Mucosa of descending colon (tissue), 3 donors: ENCODE data around the gene SMDT1. TPM values are rescaled to one million over a fixed set of nuclear protein-coding genes. Genes with fewer than 3 reads are reported as not detected.
"Not testable (repeated sequence)": the region's sequence is repeated elsewhere in the genome, so short reads cannot be mapped to it uniquely, and the experiment has no call there.

Experiments
- ATAC-seq: fragments of 200-7000 bp; cut with Tn5 transposase; one replicate; pipeline ENCODE4 v1.9.1; 2020; ENCODE audit warnings: mild to moderate bottlenecking, moderate library complexity
- DNase-seq, 3 donors: peaks; one replicate each; pipeline ENCODE4 v3.0.0-alpha.2; 2020
- H3K36me3 ChIP-seq: fragments of 200-600 bp; one replicate; pipeline ENCODE4 v1.8.0; 2021; ENCODE audit warnings: low read depth, mild to moderate bottlenecking
- H3K4me1 ChIP-seq: fragments of 200-600 bp; one replicate; pipeline ENCODE4 v1.8.0; 2021; ENCODE audit warnings: low read depth, mild to moderate bottlenecking
- H3K4me3 ChIP-seq: fragments of 200-600 bp; one replicate; pipeline ENCODE4 v1.8.0; 2021; ENCODE audit warnings: mild to moderate bottlenecking
- H3K9me3 ChIP-seq: fragments of 200-600 bp; one replicate; pipeline ENCODE4 v1.8.0; 2021; ENCODE audit warnings: mild to moderate bottlenecking
- CTCF ChIP-seq: fragments of 200-600 bp; IDR thresholded peaks from one replicate; pipeline ENCODE4 v1.8.0; 2022; ENCODE audit warnings: antibody characterized with exemption, mild to moderate bottlenecking
- intact Hi-C, 2 donors: fragments of 100-400 bp; cut with DNase I in 1 of 2; cut with micrococcal nuclease in 1 of 2; formaldehyde crosslinking; loops; one replicate each; pipeline versions ENCODE4 v1.11.0 to v1.11.1; 2022; cut with DNase I, micrococcal nuclease
- total RNA-seq, 3 donors: library from RNA; stranded (reverse); fragmentation: NEBNext Ultra II Directional in 2 of 3; extraction: Animal tissue kit (Norgen Biotek cat#: 25700) in 2 of 3; gene quantifications; one replicate each; pipeline versions ENCODE4 v1.2.1 to v1.2.4, GENCODE V29; 2021 to 2023
- donor health status: DM: no; HTN: no; CAD: no; lungs with moderate emphysema.
- donor health status: DM: no; HTN: no; CAD: no.
- donor health status: DM: no; HTN: yes; CAD: no.

SMDT1 gene
- total RNA-seq, 3 donors from 2014 or later = 79.7 to 118 (median 102) TPM

- intact Hi-C loops = no loop called here
- TF ChIP-seq CTCF = no peak
- H3K9me3 ChIP-seq = no peaks in the 10 kb centered on the region
- no peak for ATAC-seq
- no peaks in the 10 kb centered on the region for H3K36me3 ChIP-seq
- no peak overlapping the region for H3K4me3 ChIP-seq
- no peak for DNase-seq
- H3K4me1 ChIP-seq = no peaks in the 10 kb centered on the region
Measured at GRCh38 chr22:42127606-42128005, 48.1 kb downstream of the SMDT1 start.

GRCh38 chr22:42128007-42128406, 48.5 kb downstream of the SMDT1 start:
- DNase-seq = not testable (repeated sequence)

GRCh38 chr22:42128776-42129694, 49.5 kb downstream of the SMDT1 start:
- peak; percentile 85 for ATAC-seq
- H3K36me3 ChIP-seq, H3K4me3 ChIP-seq, intact Hi-C loops, H3K9me3 ChIP-seq, H3K4me1 ChIP-seq: not testable (repeated sequence)
- peak; percentile 82 to 93 (median 87) for DNase-seq

More at GRCh38 chr22:42128007-42128406, 48.5 kb downstream of the SMDT1 start:
- ATAC-seq, H3K9me3 ChIP-seq, H3K4me3 ChIP-seq, H3K4me1 ChIP-seq, intact Hi-C loops, H3K36me3 ChIP-seq: not testable (repeated sequence)

- H3K9me3 ChIP-seq, H3K4me1 ChIP-seq, intact Hi-C loops, H3K4me3 ChIP-seq, DNase-seq, H3K36me3 ChIP-seq: not testable (repeated sequence)
- peak; percentile 19 for ATAC-seq
Measured at GRCh38 chr22:42130182-42130581, 50.7 kb downstream of the SMDT1 start.

GRCh38 chr22:42130639-42131431, 51.3 kb downstream of the SMDT1 start, which contains the start of gene CYP2D6:
Gene CYP2D6, minus strand, starts transcription at chr22:42130810. Its CDS starts 19 bp downstream, at chr22:42130791.
- intact Hi-C loops, H3K9me3 ChIP-seq, H3K36me3 ChIP-seq, H3K4me1 ChIP-seq, H3K4me3 ChIP-seq: not testable (repeated sequence)
- peak in 2 of 3 donors; percentile 56 to 62 for DNase-seq
- ATAC-seq = peak; percentile 67

GRCh38 chr22:42131562-42131961, 52.1 kb downstream of the SMDT1 start:
- H3K9me3 ChIP-seq = no peaks in the 10 kb centered on the region
- ATAC-seq (no peak), DNase-seq (peak in 1 of 3 donors; percentile 28)
- no peak for TF ChIP-seq CTCF
- H3K4me1 ChIP-seq = no peaks in the 10 kb centered on the region
- no peaks in the 10 kb centered on the region for H3K36me3 ChIP-seq
- intact Hi-C loops = no loop called here
- no peak overlapping the region for H3K4me3 ChIP-seq

- intact Hi-C loops = no loop called here
- ATAC-seq = no peak
Measured at GRCh38 chr22:42132457-42132856, 53.0 kb downstream of the SMDT1 start.

More at GRCh38 chr22:42132457-42132856, 53.0 kb downstream of the SMDT1 start:
- H3K36me3 ChIP-seq = no peaks in the 10 kb centered on the region
- H3K9me3 ChIP-seq = no peaks in the 10 kb centered on the region
- no peak for TF ChIP-seq CTCF
- DNase-seq = peak in 1 of 3 donors; percentile 22
- no peak overlapping the region for H3K4me3 ChIP-seq
- no peaks in the 10 kb centered on the region for H3K4me1 ChIP-seq

Other genes starting within 250 kb of the SMDT1 start
- gene SREBF2, start 246.6 kb upstream of the SMDT1 start, total RNA-seq = 100 to 1,000 TPM; 139 to 254 (median 169) TPM
- not detected for gene SHISA8, start 164.6 kb upstream of the SMDT1 start, total RNA-seq
- under 1 TPM; 0.22 to 0.94 (median 0.55) TPM for gene TNFRSF13C, start 152.9 kb upstream of the SMDT1 start, total RNA-seq
- gene CENPM, start 132.5 kb upstream of the SMDT1 start, total RNA-seq = 10 to 100 TPM in 1 of 3 donors, 1 to 10 TPM in 2; 3.2 to 18.8 (median 7.5) TPM
- gene SEPTIN3, start 110.3 kb upstream of the SMDT1 start, total RNA-seq = 1 to 10 TPM in 1 of 3 donors, under 1 TPM in 2; 0.23 to 1.6 (median 0.41) TPM
- gene WBP2NL, start 80.9 kb upstream of the SMDT1 start, total RNA-seq = 1 to 10 TPM in 2 of 3 donors, under 1 TPM in 1; 0.63 to 3.7 (median 1.8) TPM
- gene NAGA, start 8.9 kb upstream of the SMDT1 start, total RNA-seq = 10 to 100 TPM; 24.3 to 35.8 (median 35.4) TPM
- 10 to 100 TPM; 13.0 to 15.7 (median 13.5) TPM for gene PHETA2, start 5.5 kb upstream of the SMDT1 start, total RNA-seq
- gene NDUFA6, start 11.1 kb downstream of the SMDT1 start, total RNA-seq = 100 to 1,000 TPM in 2 of 3 donors, 10 to 100 TPM in 1; 85.3 to 106 (median 105) TPM
- gene CYP2D6, start 51.1 kb downstream of the SMDT1 start, total RNA-seq = 10 to 100 TPM in 1 of 3 donors, 1 to 10 TPM in 2; 3.8 to 10.0 (median 4.7) TPM
- gene TCF20, start 191.0 kb downstream of the SMDT1 start, total RNA-seq = 10 to 100 TPM; 50.6 to 62.8 (median 58.2) TPM